DMS114 treated with DMSO at 0.1 percent for 48 hours (cell line): Measurements from ENCODE around the gene ACO2.
"Not testable (repeated sequence)": the region's sequence is repeated elsewhere in the genome, so short reads cannot be mapped to it uniquely, and the experiment has no call there.

Experiments used
- DNase-seq: peaks from one replicate; lab custom pipeline; 2025; ENCODE audit not compliant: unreplicated experiment; lab: John Stamatoyannopoulos, UW

ACO2 gene

DNA sequence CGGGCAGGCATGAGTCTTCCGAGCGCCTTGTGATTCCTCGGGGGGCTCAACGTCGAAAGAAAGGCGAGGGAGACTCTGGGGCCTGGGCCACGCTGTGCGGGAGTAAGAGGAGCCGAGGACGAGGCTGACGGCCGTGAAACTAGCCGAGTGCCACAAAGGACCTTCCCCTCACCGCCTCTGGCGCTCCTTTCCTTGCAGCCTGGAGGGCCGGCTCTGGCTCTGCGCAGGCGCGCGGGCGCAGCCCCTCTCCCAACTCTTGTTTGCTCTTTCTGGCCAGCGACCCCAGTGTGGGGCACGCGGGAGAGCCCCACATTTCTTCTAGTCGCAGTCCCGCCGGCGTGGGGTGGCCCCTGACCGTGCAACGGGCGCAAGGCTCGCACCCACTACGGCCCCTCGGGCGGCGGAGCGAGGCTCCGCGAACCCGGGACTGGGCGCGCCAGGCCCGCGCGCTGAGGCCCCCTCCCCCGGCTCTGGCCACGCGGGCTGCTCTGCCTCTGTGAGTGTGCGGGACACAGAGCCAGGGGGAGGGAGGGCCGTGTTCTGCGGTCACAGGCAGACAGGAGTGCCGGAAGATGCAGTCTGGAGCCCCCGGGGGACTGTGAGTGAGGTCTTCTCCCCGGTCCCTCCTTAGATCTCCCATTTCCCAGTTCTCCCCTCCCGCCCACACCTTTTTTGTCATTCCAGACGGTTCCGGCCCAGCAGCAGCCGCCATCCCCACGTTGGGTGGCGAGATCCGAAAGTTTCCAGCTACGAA, 21.3 kb upstream of the ACO2 start:
- peak; percentile 23 for DNase-seq

DNA sequence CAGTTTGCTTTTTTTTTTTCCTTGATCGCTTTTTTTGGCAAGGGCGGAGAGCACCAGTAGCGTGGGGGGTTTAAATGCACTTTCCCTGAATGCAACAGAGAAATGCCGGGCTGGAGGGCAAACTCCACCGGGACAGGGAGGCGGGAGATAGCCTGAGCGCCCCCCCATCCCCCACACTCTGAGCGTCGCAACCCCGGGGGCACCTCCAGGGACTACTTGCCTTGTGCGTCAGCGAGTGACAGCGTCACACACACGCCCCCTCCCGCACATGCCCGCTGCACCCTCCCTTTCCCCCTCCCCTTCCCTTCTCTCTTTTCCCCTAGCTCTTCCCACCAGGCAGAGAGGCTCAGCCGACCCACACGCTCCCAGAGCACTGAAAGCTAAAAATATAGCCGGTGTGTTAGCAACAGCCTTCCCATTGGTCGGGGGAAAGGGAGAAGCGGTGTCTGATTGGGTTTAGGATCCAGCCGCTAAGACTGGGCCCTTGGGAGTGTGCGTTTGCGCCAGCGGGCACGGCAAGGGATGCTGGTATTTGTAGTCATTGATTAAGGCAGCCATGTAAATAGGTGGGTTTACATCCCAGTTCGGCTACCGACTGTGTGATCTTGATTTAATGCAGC, 20.6 kb upstream of the ACO2 start:
- peak; percentile 99 for DNase-seq

DNA sequence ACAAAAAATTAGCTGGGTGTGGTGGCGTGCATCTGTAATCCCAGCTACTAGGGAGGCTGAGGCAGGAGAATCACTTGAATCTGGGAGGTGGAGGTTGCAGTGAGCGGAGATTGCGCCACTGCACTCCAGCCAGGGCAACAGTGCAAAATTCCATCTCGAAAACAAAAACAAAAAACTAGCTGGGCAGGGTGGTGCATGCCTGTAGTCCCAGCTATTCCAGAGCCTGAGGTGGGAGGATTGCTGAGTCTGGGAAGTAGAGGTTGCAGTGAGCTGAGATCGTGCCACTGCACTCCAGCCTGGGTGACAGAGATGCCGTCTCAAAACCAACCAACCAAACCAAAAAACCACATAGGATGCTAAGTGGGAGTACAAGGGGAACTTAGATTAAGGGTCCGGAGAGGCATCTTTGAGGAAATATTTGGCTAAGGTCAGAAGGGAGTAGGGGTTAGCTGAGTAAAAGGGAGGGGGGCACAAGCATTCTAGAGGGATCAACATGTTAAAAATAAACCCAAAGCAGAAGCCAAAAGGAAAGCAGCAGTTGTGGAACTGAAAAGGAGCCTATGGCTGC, 10.7 kb upstream of the ACO2 start:
- DNase-seq = no peak

- no peak for DNase-seq
Measured at GRCh38 chr22:41459431-41459830, 9.5 kb upstream of the ACO2 start.

GRCh38 chr22:41460071-41460470, 8.8 kb upstream of the ACO2 start:
- DNase-seq = not testable (repeated sequence)

- DNase-seq = no peak
Measured at GRCh38 chr22:41461901-41462300, 7.0 kb upstream of the ACO2 start.

- no peak for DNase-seq
Measured at GRCh38 chr22:41469218-41469851, 418 bp downstream of the ACO2 start.

DNA sequence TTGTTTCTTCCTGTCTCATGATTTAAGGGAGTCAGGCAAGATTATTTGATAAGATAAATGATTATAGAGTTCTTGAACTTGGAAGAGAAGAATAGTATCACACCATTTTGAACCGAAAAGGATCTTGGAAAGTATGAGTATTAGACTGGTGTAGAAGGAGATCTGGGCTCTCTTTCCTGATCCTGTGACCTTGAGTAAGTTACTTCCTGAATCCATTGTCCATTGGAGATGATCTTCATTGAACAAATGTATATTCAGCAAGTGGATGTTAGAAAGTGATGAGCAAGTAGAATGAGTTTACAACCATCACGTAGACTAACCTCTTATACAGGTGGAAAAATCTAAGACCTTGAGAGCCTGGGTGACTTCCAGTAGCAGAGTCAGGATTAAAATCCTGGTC, 2.0 kb downstream of the ACO2 start:
- DNase-seq = no peak

GRCh38 chr22:41471568-41471967, 2.7 kb downstream of the ACO2 start:
- DNase-seq = no peak

DNA sequence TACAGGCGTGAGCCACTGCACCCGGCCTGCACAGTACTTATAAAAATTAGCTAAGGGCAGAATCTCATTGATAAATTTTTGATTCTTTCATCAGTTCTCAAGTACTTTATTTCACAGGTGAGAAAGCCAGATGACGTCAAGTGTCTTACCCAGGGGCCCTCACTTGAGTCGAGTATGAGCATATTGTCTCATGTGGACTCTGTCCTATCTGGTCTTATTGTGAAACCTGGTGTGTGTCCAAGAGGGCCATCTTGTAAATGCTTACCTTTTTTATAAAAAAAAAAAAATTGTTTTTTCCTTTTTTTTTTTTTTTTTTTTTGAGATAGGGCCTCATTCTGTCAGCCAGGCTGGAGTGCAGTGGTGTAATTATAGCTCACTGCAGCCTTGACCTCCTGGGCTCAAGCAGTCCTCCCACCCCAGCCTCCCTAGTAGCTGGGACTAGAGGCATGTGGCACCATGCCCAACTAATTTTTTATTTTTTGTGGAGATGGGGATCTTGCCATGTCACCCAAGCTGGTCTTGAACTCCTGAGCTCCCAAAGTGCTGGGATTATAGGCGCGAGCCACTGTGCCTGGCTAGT, 6.0 kb downstream of the ACO2 start:
- DNase-seq = no peak

GRCh38 chr22:41478473-41478872, 9.6 kb downstream of the ACO2 start:
- no peak for DNase-seq

DNA sequence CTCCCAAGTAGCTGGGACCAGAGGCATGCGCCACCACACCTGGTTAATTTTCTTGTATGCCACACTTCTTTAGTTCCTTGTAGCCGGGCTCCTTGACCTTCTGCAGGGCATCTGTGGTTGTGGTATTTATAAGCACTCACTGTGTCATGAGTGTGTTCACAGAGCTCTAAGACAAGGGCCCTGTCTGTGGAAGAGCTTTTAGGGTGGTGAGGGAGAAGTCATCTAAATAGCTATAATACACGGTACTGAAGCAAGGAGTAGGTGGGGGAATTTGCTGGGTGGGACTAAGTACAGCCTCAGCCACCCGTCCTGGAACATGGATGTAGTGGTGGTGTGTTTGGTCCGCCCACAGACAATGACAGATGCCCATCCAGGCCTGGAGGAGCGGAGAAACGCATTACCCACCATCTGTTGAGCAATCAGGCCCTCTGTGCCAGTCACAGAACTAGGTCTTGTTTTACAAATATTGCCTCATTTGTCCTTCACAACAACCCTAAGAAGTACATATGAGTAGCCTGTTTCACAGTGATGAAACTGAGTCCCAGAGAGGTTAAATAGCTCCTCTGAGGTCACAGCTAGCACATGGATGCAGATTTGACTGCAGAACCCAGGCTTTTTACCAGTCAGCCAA, 10.1 kb downstream of the ACO2 start:
- DNase-seq = no peak

DNA sequence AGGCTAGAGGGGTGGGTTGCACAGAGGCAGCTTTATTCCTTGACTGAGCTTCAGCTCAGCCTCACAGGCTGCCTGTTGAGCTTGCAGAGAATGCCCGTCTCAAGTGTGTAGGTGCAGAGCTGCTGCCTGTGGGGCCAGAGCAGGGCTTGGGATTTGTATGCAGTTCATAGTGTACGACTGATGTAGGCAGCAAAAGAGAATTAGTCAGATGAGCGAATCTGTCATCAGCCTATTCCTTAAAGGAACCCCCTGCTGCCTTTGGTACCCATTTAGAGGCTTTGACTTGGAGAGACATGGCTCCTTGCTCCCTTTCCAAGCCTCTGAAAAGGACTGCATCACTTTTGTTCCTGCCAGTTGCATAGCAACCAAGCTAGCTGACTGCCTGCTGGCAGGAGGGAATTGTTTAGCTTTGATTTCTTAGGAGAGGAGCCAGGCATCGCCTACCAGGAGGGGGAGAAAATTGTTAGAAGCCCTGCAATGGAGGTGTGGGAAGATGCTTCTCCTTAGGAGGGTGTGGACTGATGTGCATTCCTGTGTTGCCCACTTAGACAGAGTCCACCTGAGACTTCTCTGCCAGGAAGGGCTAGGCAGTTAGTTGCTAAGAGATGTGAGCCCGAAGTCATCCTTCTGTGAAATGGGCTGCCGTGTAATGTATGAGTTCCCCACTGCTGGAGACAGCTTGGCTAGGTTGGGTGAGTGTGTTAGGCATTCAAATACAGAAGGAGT, 10.9 kb downstream of the ACO2 start:
- no peak for DNase-seq

DNA sequence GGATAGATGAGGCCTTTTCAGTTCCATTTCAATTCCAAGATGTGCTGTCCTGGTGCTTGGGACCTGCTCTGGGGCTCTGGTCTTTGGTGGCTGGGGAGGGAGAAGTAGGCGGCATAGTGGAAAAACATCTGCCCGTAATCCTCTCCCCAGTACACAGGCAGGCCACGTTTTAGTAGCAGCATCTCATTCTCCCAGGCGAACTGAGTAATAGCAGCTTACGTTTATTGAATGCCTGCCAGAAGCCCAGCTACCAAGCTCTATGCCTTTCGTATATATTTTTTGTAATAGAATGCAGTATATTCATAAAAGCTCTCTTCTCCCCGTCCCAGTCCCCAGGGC, 11.4 kb downstream of the ACO2 start:
- no peak for DNase-seq

GRCh38 chr22:41481131-41481830, 12.4 kb downstream of the ACO2 start:
- no peak for DNase-seq

DNA sequence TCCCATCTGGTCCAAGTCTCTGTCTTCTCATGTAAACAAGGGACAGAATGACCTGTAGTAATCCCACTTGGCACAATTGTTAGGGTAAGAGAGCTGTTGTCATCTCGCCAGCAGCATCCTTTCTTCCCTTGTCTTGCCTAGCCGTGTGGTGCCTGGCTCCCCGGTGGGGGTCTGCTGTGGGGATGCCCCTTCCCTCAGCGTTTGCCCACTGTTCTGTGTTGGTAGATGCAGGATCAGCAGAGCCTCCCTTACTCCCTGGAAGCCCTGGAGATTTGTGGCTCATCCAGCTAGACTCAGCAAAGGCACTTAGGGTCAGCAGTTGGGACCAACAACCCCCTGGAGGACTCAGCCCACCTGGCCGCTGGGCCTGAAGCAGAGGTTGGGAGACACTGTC, 13.0 kb downstream of the ACO2 start:
- no peak for DNase-seq

DNA sequence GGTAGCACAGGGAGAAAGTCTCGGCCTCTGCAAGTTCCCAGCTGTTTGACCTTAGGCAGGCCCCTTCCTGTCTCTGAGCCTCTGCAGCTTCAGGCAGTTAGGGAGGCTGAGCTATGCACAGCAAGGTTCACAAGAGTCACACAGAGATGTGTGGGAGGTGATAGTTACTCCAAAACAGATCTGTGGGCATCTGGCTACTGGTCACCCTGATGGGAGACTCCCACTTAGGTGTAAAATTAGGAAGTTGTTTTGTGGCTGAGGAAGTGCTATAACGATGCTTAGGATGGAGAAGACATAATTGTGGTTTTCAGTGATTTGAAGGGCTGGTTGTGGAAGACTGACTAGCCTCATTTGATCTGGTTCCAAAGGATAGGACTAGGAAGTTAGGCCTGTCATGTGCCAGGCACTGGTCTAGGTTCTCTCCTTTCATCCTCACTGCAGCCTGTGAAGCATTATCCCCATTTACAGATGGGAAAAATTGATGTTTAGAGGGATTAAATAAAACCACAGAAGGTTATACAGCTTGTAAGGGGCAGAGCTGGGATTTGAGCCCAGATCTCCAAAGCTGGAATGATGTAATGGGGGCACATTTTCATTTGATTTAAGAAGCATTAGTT, 13.5 kb downstream of the ACO2 start:
- no peak for DNase-seq

GRCh38 chr22:41485033-41485432, 16.1 kb downstream of the ACO2 start:
- DNase-seq = no peak

- no peak for DNase-seq
Measured at GRCh38 chr22:41487037-41487935, 18.4 kb downstream of the ACO2 start.
